B cell (primary cell): Measurements from ENCODE around the gene APH1B.

ENCODE experiments used
- CTCF ChIP-seq: fragments of 200-600 bp; IDR thresholded peaks from one replicate; pipeline ENCODE4 v1.8.0; 2022; ENCODE audit warnings: antibody characterized with exemption, mild to moderate bottlenecking
- EZH2 ChIP-seq: IDR thresholded peaks from 2 replicates; pipeline ENCODE4 v1.6.1; 2012; ENCODE audit warnings: borderline replicate concordance, low read depth, mild to moderate bottlenecking, moderate library complexity, low read length; ENCODE audit not compliant: insufficient read depth, poor library complexity, severe bottlenecking

- no peak for TF ChIP-seq CTCF
- no peak for TF ChIP-seq EZH2
Observed at GRCh38 chr15:63332367-63333124, 55.1 kb downstream of the APH1B start.
